ENCODE data around the gene PHETA1.

Gene PHETA1

DNA sequence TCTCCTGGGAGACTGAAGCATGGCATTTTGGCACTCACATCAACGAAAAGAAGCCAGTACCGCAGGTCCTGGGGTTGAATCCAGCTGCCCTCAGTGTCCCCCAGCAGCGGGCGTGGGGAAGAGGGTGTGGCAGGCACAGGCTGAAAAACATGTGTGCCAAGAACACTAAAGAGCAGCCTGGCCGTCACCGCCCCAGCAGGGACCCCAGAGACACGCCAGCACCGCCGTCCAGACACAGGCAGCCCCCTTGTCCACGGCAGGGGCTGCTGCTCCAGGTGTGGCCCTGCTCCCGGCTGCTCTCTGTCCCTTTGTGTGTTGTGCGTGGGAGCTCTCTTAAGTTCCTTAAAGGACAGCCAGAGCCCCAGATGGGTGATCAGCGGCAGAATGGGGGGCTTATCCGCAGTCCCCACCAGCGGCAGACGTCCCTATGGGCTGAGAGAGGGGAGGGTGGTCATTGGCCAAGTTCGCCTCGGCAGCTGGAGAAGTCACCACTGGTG lies 556 bp downstream of the PHETA1 start:
- DNase-seq, result no peak

DNA sequence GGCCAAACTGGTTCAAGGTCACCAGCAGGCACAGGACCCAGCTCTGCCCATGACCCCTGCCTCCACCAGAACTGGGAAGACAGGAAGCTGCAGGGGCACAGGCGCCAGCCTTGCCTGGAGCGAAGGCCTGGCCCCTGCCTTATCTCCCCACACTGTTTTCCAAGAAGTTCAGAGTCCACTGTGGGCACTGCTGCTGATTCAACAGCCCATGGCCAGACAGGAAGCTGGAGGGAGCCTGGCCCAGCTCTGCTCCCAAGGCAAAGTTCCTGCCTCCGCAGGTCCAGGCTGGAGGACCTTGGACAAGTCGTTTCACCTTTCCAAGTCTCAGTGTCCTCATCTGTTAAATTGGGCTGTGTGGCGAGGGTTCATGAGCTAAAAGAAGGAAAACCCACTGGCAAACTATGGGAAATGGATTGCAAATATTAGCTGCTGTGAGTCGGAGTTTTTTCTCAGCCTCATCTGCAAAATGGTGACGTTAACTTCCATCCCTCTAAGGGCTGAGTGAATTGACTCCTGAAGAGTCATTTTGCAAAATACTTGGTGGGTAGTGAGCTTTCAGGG lies 1.2 kb downstream of the PHETA1 start:
- no peak for DNase-seq

DNA sequence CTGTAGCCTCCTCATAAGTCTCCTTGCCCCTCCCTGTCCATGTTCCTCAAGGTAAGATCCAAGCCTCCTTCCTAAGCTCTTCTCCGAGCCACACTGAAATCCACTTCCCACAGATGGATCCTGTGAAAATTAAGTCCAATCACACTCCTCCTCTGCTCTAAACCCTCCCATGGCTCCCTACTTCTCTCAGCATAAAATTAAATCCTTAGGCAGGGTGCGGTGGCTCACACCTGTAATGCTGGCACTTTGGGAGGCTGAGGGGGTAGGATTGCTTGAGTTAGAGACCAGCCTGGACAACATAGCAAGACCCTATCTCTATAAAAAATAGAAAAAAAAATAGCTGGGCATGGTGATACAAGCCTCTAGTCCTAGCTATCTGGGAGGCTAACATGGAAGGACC lies 2.3 kb downstream of the PHETA1 start:
- DNase-seq, result no peak

DNA sequence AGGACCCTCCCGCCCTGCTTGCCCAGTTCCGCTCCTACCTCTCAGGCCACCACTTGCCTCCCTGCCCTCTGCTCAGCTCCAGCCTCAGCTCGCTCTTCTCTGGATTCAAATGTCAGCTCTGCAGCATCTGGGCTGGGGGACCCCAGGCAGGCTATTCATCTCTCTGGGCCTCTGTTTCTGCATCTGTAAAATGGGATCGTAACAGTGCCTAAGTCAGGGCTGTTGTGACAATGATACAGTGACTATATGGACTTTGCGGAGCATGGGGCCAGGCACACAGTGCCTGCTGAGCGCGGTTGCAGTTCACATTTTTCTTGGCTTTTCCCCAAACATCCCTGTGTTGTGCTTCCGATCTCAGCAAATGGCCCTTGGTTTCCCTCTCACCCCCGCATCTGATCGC lies 2.8 kb downstream of the PHETA1 start:
- no peak for DNase-seq

DNA sequence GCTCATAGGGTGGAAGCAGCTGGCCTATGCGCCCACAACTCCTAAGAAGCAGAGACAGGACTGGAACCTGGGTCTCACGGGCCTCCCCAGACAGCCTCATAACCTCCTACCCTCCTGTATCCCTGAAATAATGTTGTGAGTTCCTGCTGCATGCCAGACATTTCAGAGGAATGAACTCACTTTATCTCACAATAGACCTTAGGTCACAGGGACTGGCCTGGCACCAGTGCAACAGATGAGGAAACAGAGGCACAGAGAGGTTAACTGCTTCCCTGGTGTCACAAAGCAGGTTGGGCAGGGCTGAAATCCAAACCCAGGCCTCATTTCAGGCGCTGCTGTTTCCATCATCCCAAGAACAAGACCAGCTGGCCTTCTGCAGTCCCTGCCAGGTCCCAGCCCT lies 5.3 kb downstream of the PHETA1 start:
- DNase-seq, result no peak

DNA sequence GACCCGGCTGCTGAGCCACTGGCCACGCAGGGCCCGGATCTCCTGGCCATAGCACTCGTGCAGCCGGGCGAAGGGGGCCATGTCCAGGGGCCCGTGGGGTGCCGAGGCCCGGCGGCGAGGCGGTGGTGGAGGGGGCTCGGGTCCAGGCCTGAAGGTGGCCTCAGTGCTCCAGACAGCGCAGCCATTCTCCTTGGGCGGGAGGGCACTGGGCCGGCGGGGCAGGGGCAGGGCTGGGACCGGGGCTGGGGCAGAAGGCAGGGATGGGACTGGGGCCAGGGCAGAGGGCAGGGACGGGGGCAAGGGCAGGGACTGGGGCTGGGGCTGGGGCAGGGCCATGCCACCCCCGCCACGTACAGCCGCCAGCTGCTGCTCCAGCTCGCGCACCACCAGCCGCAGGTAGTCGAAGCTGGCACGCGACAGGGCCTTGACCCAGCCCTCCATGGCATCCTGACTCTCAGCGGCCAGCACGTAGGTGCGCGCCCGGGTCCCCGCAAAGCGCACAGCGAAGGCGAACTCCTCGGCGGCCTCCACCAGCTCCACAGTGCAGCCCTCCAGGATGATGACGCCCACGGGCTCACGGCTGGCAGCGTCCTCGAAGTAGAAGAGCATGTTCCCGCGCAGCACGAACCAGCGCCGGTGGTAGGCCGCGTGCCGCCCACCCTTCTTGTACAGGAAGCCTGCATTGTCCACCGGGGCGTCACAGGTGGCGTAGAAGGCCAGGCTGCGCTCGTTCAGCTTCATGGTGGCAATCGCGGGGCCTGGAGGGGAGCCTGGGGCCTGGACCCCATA lies 6.0 kb downstream of the PHETA1 start:
- DNase-seq, result no peak

DNA sequence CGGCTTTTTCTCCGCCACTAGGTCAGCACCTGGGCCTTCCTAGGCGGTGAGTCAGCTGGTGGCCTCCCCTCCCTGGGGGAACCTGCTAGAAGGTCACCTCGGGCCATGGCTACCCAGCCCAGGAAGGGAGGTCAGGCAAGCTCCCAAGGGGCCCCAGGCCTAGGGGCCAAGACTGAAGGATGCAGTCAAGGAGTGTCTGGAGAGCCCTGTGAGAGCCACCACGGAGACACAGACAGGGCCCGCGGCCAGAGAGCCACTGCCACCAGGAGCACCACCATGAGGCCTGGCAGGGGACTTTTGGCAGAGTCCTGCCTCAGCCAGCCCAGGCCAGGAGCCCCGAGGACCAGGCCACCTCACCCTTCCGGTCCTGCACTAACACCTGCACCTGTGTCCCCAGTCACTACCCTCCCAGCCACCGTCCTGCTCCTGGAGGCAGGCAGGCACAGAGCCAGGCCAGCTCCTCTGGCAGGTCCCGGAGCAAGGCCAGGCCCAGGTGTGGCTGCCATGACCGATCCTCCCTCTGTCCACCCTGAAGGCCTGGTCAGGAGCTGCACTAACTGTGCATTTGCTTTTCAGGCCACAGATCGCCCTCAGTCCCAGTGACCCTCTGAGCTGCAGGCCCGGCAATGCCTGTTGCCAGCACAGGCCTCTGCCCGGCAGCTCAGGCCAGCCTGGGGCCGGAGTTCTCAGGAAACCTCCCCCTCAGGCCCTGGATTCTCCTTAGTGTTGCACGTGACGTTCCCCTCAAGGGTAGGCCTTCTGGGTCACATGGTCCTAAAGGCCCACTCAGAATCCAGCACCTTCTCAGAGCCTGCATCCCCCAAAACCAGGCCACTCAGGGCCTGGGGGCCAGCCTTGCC lies 6.9 kb downstream of the PHETA1 start:
- no peak for DNase-seq

DNA sequence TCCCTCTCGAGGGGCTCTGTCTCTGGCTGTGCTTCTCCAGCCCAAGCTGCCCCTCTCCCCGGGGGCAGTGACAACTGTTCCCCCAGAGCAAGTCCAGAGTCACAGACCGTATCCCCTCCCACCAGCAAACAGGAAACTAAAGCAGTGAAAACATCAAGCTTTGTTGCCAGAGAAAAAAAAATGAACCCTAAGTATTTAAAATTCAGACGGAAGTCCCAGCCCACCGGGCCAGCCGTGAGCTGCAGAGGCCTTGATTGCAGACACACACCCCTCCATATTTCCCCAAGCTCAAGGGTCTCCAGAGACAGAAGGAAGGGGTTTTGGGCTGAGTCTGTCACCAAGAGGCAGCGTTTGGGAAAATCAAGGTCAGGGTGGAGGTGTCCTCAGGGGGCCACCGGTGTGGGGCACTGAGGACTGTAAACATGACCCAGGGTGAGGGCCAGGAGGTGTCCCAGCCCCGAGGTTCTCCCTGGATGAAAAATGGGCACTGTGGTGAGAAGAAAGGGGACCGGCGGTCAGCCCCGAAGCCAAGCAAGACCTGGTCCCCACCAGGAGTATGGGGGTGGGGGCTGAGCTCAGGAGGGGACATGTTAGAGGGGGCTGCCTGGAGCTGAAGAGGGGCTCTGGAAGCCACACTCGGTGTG lies 7.7 kb downstream of the PHETA1 start:
- no peak for DNase-seq

DNA sequence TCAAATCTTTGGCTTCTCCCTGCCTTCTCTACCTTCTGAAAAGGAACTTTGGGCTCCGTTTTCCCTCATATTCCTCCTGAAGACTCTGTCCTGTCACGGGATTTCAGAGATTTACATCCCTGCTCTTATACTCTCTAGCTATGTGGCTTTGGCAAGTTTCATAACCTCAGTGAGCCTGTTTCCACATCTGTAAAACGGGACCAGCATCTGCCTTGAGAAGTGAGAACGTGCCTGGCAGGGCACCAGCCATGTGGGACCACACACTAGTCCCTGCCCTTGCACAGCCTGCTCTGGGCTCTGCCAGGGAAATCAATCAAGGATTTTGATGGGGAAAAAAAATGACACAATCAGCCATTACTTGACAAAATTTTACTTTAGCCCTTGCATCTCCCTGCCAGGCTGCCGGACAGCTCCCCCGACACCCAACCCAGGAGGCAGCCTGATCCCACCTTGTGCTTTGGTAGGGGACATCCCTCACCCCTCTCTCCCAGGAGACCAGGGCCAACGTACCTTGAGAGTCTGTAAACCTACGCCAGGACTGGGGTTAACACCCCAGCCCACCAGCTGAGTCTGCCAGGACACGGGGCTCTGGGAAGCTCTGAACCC lies 8.5 kb downstream of the PHETA1 start:
- DNase-seq, result no peak

DNA sequence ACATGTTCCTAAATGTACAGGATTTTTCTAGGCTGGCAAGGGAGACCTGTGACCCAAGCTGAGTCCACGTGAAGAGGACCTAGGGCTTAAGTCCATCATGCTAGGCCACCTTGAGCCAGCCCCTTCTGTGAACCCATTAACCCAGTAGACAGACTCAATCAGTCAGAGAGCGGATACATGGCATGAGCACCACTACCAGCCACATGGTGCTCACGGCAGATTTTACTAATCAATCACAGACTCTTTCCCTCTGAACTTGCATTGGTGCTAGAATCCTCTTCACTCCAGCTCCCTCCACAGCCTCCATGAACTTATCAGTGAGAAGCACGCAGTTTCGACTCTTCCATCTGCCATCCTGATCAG lies 9.0 kb downstream of the PHETA1 start:
- no peak for DNase-seq

DNA sequence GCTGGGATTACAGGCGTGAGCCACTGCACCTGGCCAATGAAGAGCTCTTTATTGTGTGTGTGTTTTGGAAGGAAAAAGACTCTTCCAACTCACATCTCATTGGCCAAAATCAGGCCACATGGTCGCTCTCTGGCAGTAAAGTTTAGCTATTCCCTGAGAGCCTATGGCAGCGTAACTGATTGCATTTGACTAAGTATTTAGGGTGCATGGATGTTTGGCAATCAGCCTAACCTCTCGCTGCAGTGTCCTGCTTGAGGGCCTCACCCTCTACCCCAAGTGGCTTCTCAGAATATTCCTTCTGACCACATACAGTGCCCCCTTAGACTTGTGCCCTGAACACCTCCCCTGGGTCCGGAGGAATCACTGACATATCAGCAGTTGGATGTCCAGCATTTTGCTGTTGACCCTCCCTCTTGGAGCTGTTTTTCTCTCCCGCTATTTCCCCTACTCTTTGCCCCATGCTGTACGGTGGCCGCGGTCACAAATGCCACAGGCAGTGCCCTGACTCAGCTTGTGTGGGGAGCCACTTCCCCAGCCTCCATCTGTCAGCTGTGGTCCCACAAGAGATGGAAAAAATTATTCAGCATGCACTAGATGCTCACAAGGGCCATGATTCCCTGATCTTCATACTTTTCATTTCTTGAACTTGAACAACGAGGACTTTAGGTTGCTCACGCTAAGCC lies 9.5 kb downstream of the PHETA1 start:
- no peak for DNase-seq

DNA sequence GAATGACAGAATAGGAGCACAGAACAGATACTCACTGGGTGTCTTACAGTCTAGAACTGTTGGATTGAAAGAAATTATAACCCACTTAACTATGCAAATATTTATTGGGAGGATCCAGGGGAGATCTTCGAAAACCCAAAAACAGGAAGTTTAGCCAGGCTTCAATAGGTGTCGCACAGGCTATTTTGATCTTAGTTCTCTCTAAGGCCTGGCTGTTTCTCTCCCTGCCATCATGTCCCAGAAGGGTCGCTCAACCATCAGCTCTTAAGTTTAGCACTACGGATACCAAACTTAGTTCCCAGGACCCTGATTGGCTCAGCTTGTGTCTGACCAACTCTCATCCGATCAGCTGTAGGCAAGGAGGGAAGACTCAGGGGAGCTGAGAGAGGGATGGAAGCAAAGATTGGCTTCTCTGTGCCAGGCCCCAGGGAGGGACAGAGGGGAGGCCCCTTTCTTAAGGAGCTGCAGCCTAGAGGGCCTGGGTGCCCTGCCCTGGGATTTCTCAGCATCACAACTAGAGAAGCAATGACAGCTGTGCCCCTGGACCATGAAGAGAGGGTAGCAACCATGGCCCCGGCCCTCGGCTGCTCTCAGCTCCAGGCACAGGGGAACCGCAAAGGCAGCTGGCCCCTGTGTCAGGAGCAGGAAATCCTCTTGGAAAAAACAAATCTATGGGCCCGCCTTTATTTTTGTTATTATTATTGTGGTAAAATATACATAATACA lies 13.5 kb downstream of the PHETA1 start:
- DNase-seq, result no peak

DNA sequence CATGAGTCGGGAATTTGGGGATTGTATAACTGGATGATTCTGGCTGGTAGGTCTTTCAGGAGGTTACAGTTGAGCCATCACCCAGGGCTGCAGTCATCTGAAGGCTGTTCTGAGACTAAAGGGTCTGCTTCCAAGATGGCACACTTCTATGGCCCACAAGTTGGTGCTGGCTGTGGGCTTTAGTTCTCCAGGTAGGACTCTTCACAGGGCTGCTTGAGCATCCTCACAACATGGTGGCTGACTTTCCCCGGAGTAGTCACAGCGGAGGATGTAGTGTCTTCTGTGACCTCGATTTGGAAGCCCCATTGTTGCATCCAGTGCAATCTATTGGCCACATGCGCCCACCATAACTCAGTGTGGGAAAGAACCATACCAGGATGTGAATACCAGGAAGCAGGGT lies 14.4 kb downstream of the PHETA1 start:
- no peak for DNase-seq

DNA sequence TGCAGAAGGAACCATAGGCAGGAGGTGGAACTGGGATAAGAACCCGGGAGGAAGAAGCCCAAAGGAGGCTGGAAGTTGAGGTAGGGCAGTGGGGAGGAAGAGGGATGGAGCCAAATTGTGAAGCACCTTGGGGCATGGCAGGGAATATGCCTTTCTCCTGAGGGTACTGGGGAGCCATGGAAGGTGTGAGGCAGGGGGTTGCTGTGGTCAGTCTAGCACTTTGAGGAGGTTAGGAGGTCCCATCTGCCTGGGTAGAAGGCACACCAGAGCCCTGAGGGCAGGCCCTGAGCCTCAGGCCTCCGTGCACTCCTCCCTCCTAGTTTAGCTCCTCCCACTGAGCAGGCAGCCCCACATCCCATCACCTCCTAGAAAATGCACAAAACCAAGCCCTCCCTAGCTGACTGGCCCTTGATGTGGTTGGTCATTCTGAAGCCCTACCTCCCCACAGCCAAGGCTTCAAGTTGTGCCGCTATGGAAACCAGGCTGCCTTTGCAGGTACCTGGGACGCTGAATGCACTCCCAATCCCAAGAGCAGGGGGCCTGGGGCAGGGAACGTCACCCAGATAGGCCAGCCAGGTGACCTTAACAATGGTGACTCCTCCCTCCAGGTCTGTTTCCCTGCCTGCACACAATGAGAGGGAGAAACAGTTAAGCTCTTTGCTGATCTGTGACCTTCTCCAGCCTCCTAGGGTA lies 15.1 kb downstream of the PHETA1 start:
- no peak for DNase-seq

DNA sequence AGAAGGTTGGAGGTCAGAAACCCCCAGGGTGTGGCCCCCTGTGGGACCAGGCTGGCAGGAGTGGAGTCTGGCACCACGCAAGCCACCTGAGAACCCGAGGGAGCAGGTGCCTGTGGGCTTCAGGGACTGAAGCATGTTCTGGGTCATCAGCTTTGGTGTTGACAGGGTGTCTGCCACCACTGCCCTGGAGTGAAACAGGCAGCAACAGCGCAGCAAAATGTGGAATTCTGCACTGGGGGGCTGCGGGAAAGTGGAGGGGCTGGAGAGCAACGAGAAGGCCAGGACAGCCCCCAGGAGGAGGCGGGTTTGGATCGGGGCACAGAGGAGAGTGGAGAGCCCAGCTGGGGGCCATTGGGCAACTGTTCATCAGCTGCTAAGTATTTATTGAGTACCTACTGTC lies 15.9 kb downstream of the PHETA1 start:
- DNase-seq, result no peak

DNA sequence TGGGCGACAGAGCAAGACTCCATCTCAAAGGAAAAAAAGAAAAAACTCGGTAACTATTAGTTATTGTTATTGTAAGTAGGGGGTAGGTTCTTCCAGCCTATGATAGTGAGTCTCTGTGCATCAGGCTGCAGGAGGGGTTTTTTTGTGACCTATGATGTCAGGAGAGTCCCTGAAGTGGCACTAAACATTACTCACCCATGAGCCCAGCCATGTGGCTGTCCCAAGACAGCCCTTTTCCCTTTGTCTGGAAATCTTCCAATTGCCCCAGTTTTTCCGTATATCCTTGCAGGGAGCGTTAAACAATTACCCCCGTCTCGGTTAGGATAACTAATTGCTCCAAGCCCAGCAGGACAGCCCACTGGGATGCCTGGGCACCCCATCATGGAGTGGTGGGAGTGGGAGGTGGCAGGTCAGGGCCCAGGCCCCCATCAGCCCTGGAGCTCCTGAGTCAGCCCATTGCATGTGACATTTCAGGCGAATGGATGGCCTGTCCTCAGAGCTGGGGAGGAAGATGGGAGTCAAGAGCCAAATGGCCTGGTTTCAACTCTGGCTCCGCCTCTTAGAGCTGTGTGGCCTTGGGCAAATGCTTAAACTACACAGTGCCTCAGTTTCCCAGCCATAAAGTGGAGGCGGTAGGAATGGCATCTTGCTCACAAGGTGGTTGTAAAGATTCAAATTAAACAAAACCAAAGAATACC lies 16.4 kb downstream of the PHETA1 start:
- no peak for DNase-seq

DNA sequence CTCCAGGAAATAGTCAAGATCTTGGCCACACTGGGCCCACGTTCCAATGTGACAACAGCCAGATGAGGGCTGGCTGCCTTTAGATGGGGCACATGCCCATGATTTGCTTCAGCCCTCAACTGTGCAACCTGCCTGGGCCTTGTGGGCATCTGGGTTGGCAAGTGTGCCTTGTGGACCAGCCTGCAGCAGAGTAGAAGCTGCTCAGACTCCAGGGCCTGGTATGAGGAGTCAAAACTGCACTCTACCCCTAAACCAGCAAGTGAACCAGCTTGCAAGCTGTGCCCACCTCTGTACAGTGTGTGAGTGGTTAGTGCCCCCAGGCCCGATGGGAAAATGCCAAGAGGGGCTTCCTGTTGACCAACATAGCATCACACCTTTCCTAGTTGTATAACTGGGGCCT lies 17.9 kb downstream of the PHETA1 start:
- DNase-seq, result no peak

DNA sequence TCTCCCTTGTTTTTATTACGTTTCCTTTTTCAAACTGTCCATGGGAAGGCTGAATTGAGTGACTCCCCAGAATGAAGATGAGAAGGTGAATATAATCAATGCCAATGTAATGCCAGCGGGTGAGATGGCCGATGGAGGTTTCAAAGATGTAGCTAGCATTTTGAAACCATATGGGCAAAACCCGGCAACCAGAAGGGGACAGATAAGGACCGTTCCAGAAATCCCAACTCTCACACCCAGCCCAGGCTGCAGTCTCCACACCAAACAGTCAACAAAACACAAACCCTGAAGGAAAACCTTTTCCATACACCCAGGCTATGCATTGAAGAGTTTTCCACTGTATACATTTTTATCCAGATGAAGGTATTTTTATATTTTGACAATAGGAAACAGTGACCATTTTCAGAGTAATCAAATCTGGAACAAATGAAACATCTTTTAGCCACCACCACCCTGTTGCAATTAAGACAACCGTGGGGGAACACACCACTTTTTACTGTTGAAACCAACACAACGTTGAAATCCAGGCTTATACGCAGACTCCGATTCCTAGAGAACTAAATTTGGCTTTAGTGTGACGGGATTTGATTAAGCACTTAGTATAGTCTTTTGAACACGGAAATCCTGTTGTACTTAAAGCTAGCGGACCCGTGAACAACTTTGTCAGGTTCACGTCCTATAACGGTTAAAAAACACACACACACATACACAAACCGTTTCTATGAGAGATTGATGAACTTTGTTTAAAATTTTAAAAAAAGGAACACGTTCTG lies 19.0 kb downstream of the PHETA1 start:
- DNase-seq, result no peak

DNA sequence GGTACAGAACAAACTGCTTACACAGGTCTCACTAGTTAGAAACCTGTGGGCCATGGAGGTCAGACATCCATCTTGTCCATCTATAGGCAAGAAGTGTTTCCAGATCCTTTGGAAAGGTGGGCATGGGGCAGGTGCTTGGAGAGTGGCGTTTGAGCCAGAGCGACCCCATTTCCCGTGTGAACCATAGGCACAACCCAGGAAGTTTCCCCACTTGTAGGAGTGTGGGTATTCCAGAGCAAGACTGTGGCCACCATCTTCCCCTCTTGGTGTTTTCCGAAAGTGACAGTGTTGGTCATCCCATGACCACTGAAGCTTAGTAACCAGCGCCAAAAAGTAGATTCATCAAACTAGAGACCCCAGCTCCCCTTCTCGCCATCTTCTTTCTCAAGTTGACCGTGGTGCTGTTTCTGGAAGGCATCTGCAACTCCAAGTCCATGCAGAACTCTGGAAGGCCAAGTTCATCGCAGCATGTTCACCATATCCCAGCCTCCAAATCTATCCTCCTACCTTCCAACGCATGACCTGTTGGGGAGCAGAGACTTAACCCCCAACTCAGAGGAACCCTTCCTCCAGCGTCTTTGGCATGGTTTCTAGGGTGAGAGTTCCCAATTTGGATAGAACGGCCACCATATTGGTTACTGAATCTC lies 19.7 kb downstream of the PHETA1 start:
- DNase-seq, result no peak

All from CD4-positive, alpha-beta T cell treated with Interleukin-12 subunit alpha and Interleukin-12 subunit beta, for 1 hour (primary cell).